ENCODE results near the gene CHRDL2.

GRCh38 chr11:74703211-74703610 is 28.0 kb downstream of the CHRDL2 start:
- TF ChIP-seq ISL1 (CRISPR knock-in tag; IDR thresholded peaks at IDR 0.05) (no peak), GLIS3 (CRISPR knock-in tag; IDR thresholded peaks at IDR 0.05) (no peak), PATZ1 (CRISPR knock-in tag; IDR thresholded peaks at IDR 0.05; ENCODE audit: borderline replicate concordance) (no peak), ZFP30 (CRISPR knock-in tag; IDR thresholded peaks at IDR 0.05) (no peak)

Data from SK-N-SH treated with all-trans-retinoic acid at 6 μM for 48 hours (cell line).